HEK293 (cell line): ENCODE measurements around the gene C2orf49.

Experiments
- CTCF ChIA-PET: fragments of 350-600 bp; formaldehyde crosslinking; extraction: SDS; loops from one replicate; lab custom pipeline; 2021; ENCODE audit warnings: antibody characterized with exemption; lab: Yijun Ruan, JAX
- POLR2A ChIA-PET: fragments of 300-600 bp; formaldehyde crosslinking; extraction: SDS; loops from one replicate; lab custom pipeline; 2020; ENCODE audit warnings: antibody characterized with exemption, inconsistent platforms; lab: Yijun Ruan, JAX
- H3K27ac ChIP-seq: fragments of 200-500 bp; sonication (Bioruptor generic); 2 replicates; pipeline ENCODE4 v1.5.1; 2014; ENCODE audit warnings: low read depth, low read length, control low read depth, inconsistent platforms; ENCODE audit errors: extremely low read depth
- H3K36me3 ChIP-seq, 2 experiments: fragments of 200-500 bp in 1 of 2; sonication (Bioruptor generic) in 1 of 2; 1 replicate in 1 of 2; 2 replicates in 1 of 2; pipeline ENCODE4 v1.5.1; 2014 to 2017; ENCODE audit warnings: inconsistent platforms in 2 of 2, low read length in 2 of 2; ENCODE audit not compliant: control insufficient read depth in 2 of 2, insufficient read depth in 1 of 2
- H3K4me1 ChIP-seq: fragments of 200-500 bp; sonication (Bioruptor generic); 2 replicates; pipeline ENCODE4 v1.5.1; 2014; ENCODE audit warnings: mild to moderate bottlenecking, low read length, inconsistent platforms; ENCODE audit not compliant: control insufficient read depth, insufficient read depth
- H3K4me3 ChIP-seq: 2 replicates; pipeline ENCODE4 v1.5.1; 2011; ENCODE audit warnings: low read depth, mild to moderate bottlenecking, control low read depth, low read length, moderate library complexity
- H3K9me3 ChIP-seq: fragments of 200-500 bp; sonication (Bioruptor generic); 2 replicates; pipeline ENCODE4 v1.5.1; 2014; ENCODE audit warnings: low read depth, low read length, inconsistent platforms; ENCODE audit not compliant: control insufficient read depth, insufficient read depth
- GLIS2 ChIP-seq: fragments of 450-650 bp; formaldehyde crosslinking; IDR thresholded peaks from 2 replicates; pipeline ENCODE4 v1.5.1; 2016; ENCODE audit warnings: missing biosample characterization, missing genetic modification characterization
- KLF7 ChIP-seq: fragments of 450-650 bp; formaldehyde crosslinking; IDR thresholded peaks from 2 replicates; pipeline ENCODE4 v1.5.1; 2016; ENCODE audit warnings: missing biosample characterization, missing genetic modification characterization, borderline replicate concordance
- MZF1 ChIP-seq: fragments of 450-650 bp; formaldehyde crosslinking; IDR thresholded peaks from 2 replicates; pipeline ENCODE4 v1.5.1; 2017; ENCODE audit warnings: missing biosample characterization, missing genetic modification characterization, borderline replicate concordance
- OSR2 ChIP-seq: fragments of 450-650 bp; formaldehyde crosslinking; IDR thresholded peaks from 2 replicates; pipeline ENCODE4 v1.5.1; 2016; ENCODE audit warnings: missing biosample characterization, missing genetic modification characterization
- SP2 ChIP-seq: fragments of 450-650 bp; formaldehyde crosslinking; IDR thresholded peaks from 2 replicates; pipeline ENCODE4 v1.5.1; 2016; ENCODE audit warnings: missing biosample characterization, missing genetic modification characterization
- SP3 ChIP-seq: fragments of 450-650 bp; formaldehyde crosslinking; IDR thresholded peaks from 2 replicates; pipeline ENCODE4 v1.5.1; 2016; ENCODE audit warnings: missing biosample characterization, missing genetic modification characterization
- SP7 ChIP-seq: fragments of 450-650 bp; formaldehyde crosslinking; IDR thresholded peaks from 2 replicates; pipeline ENCODE4 v1.5.1; 2016; ENCODE audit warnings: missing biosample characterization, missing genetic modification characterization
- YY1 ChIP-seq: fragments of 450-650 bp; formaldehyde crosslinking; IDR thresholded peaks from 2 replicates; pipeline ENCODE4 v1.5.1; 2018; ENCODE audit warnings: missing biosample characterization, missing genetic modification characterization
- ZBTB21 ChIP-seq: fragments of 450-650 bp; formaldehyde crosslinking; IDR thresholded peaks from 2 replicates; pipeline ENCODE4 v1.5.1; 2017; ENCODE audit warnings: missing biosample characterization, missing genetic modification characterization
- ZNF2 ChIP-seq: fragments of 450-650 bp; formaldehyde crosslinking; IDR thresholded peaks from 2 replicates; pipeline ENCODE4 v1.5.1; 2016; ENCODE audit warnings: missing biosample characterization, missing genetic modification characterization
- ZNF311 ChIP-seq: fragments of 450-650 bp; formaldehyde crosslinking; IDR thresholded peaks from 2 replicates; pipeline ENCODE4 v1.5.1; 2017; ENCODE audit warnings: missing biosample characterization, missing genetic modification characterization, borderline replicate concordance
- ZNF335 ChIP-seq: fragments of 450-650 bp; formaldehyde crosslinking; conservative IDR thresholded peaks from 2 replicates; pipeline ENCODE4 v1.5.1; 2016; ENCODE audit warnings: missing biosample characterization, missing genetic modification characterization
- ZNF341 ChIP-seq: fragments of 450-650 bp; formaldehyde crosslinking; IDR thresholded peaks from 2 replicates; pipeline ENCODE4; 2016; ENCODE audit warnings: low read depth, missing biosample characterization, missing genetic modification characterization
- ZNF423 ChIP-seq: fragments of 450-650 bp; formaldehyde crosslinking; IDR thresholded peaks from 2 replicates; pipeline ENCODE4 v1.5.1; 2016; ENCODE audit warnings: missing biosample characterization, missing genetic modification characterization
- ZNF623 ChIP-seq: fragments of 450-650 bp; formaldehyde crosslinking; IDR thresholded peaks from 2 replicates; pipeline ENCODE4 v1.5.1; 2016; ENCODE audit warnings: missing biosample characterization, missing genetic modification characterization
- ZNF626 ChIP-seq: fragments of 450-650 bp; sonication (Bioruptor Pico); formaldehyde crosslinking; IDR thresholded peaks from 2 replicates; pipeline ENCODE4 v1.5.1; 2018; ENCODE audit warnings: missing biosample characterization, missing genetic modification characterization, inconsistent platforms
- ZNF830 ChIP-seq: fragments of 450-650 bp; IDR thresholded peaks from 2 replicates; pipeline ENCODE4 v1.5.0; 2018; ENCODE audit warnings: missing biosample characterization, missing genetic modification characterization, low read depth, mild to moderate bottlenecking, moderate library complexity
- TF ChIP-seq, protein P1 (sequence below): fragments of 450-650 bp; formaldehyde crosslinking; optimal IDR thresholded peaks from 2 replicates; pipeline ENCODE3; 2016; ENCODE audit warnings: missing biosample characterization, mild to moderate bottlenecking, missing genetic modification characterization
- TF ChIP-seq, protein P2 (sequence below): fragments of 450-650 bp; formaldehyde crosslinking; conservative IDR thresholded peaks from 2 replicates; pipeline ENCODE4 v1.5.1; 2016; ENCODE audit warnings: low read depth, missing biosample characterization, missing genetic modification characterization
- TF ChIP-seq, protein P3 (sequence below): fragments of 450-650 bp; formaldehyde crosslinking; IDR thresholded peaks from 2 replicates; pipeline ENCODE4 v1.5.1; 2016; ENCODE audit warnings: missing biosample characterization, missing genetic modification characterization
- TF ChIP-seq, protein P4 (sequence below): fragments of 450-650 bp; formaldehyde crosslinking; IDR thresholded peaks from 2 replicates; pipeline ENCODE4 v1.5.0; 2017; ENCODE audit warnings: missing biosample characterization, missing genetic modification characterization, borderline replicate concordance
- TF ChIP-seq, protein P5 (sequence below): fragments of 450-650 bp; formaldehyde crosslinking; IDR thresholded peaks from 2 replicates; pipeline ENCODE4 v1.5.1; 2016; ENCODE audit warnings: missing biosample characterization, missing genetic modification characterization

C2orf49 gene

DNA sequence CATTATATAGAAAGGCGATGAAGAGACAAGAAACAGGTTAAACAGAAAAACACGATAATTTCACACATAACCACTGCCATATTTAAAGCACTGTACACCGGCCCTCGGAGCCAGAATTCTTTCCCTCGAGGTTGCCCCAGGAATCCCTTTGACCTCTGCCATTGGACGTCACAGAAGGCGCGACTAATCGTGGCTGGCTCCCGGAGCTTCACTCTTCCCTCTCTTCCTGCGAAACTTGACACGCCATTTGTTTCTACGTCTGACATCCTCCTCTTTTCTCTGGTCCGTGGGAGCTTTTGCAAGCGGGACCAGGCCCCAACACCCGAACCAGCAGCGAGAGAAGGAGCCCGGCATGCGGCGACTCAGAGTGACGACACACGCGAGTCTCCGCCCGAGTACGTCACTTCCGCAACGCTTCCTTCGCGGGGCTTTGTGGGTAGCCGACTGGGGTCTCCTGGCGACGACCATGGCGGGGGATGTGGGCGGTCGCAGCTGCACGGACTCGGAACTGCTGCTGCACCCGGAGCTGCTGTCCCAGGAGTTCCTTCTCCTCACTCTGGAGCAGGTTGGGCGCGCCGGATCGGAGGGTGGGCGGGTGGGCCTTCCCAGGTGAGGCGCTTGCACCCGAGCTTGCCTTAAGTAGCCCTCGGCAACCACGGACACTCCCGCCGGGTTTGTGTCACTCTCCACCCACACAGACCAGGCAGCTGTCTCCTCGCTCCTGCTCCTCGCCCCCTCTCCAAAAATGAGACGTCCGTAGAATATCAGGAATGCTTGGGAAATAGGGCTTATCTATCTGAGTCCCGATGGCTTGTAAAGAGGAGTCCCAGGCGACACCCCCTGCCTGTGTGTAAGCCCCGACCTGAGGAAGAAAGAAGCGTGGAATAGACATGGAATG, at the start of gene C2orf49:
Gene C2orf49 (plus strand): TSS at position 419 of the 898 bp plus-strand sequence. CDS start 48 bp downstream, at position 467.
- Histone ChIP-seq H3K4me3 (peak within 1 kb of the TSS; percentile 89), H3K36me3 (peaks cover 27 to 49% of the 10 kb centered on the region in 2 experiments), H3K9me3 (no peaks in the 10 kb centered on the region), H3K27ac (peak within 1 kb of the TSS; percentile 99), H3K4me1 (peaks cover 2% of the 10 kb centered on the region; the same call in 1 of the 2 replicates)
- POLR2A ChIA-PET, result interaction anchor here (0.6 to 1.4 kb wide), 4 partner anchors 8 to 184 kb away, joined by 3 to 6 read pairs (median 4); partner anchors contain the start of gene TGFBRAP1
- CTCF ChIA-PET, result interaction anchor here (1.4 to 4.2 kb wide), 2 partner anchors 10 to 183 kb away, joined by 3 to 23 read pairs; no protein-coding TSS in a partner anchor
- TF ChIP-seq, protein P1, sequence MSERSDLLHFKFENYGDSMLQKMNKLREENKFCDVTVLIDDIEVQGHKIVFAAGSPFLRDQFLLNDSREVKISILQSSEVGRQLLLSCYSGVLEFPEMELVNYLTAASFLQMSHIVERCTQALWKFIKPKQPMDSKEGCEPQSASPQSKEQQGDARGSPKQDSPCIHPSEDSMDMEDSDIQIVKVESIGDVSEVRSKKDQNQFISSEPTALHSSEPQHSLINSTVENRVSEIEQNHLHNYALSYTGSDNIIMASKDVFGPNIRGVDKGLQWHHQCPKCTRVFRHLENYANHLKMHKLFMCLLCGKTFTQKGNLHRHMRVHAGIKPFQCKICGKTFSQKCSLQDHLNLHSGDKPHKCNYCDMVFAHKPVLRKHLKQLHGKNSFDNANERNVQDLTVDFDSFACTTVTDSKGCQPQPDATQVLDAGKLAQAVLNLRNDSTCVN, result peak; percentile 27
- TF ChIP-seq, protein P2, sequence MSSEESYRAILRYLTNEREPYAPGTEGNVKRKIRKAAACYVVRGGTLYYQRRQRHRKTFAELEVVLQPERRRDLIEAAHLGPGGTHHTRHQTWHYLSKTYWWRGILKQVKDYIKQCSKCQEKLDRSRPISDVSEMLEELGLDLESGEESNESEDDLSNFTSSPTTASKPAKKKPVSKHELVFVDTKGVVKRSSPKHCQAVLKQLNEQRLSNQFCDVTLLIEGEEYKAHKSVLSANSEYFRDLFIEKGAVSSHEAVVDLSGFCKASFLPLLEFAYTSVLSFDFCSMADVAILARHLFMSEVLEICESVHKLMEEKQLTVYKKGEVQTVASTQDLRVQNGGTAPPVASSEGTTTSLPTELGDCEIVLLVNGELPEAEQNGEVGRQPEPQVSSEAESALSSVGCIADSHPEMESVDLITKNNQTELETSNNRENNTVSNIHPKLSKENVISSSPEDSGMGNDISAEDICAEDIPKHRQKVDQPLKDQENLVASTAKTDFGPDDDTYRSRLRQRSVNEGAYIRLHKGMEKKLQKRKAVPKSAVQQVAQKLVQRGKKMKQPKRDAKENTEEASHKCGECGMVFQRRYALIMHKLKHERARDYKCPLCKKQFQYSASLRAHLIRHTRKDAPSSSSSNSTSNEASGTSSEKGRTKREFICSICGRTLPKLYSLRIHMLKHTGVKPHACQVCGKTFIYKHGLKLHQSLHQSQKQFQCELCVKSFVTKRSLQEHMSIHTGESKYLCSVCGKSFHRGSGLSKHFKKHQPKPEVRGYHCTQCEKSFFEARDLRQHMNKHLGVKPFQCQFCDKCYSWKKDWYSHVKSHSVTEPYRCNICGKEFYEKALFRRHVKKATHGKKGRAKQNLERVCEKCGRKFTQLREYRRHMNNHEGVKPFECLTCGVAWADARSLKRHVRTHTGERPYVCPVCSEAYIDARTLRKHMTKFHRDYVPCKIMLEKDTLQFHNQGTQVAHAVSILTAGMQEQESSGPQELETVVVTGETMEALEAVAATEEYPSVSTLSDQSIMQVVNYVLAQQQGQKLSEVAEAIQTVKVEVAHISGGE (tag by site-specific recombination), result peak; percentile 85
- TF ChIP-seq, protein P3, sequence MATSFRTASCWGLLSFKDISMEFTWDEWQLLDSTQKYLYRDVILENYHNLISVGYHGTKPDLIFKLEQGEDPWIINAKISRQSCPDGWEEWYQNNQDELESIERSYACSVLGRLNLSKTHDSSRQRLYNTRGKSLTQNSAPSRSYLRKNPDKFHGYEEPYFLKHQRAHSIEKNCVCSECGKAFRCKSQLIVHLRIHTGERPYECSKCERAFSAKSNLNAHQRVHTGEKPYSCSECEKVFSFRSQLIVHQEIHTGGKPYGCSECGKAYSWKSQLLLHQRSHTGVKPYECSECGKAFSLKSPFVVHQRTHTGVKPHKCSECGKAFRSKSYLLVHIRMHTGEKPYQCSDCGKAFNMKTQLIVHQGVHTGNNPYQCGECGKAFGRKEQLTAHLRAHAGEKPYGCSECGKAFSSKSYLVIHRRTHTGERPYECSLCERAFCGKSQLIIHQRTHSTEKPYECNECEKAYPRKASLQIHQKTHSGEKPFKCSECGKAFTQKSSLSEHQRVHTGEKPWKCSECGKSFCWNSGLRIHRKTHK (tag by site-specific recombination), result no peak
- no peak for TF ChIP-seq ZNF311 (tag by site-specific recombination)
- no peak for TF ChIP-seq OSR2 (tag by site-specific recombination)
- TF ChIP-seq ZNF423 (tag by site-specific recombination), result no peak
- TF ChIP-seq ZNF335 (tag by site-specific recombination), result peak; percentile 58; the same call in 1 of the 2 replicates
- TF ChIP-seq ZBTB21 (tag by site-specific recombination), result peak; percentile 93
- no peak for TF ChIP-seq ZNF623 (tag by site-specific recombination)
- TF ChIP-seq GLIS2, result peak; percentile 42
- TF ChIP-seq MZF1 (tag by site-specific recombination), result no peak
- peak; percentile 92 for TF ChIP-seq SP3
- TF ChIP-seq, protein P4, sequence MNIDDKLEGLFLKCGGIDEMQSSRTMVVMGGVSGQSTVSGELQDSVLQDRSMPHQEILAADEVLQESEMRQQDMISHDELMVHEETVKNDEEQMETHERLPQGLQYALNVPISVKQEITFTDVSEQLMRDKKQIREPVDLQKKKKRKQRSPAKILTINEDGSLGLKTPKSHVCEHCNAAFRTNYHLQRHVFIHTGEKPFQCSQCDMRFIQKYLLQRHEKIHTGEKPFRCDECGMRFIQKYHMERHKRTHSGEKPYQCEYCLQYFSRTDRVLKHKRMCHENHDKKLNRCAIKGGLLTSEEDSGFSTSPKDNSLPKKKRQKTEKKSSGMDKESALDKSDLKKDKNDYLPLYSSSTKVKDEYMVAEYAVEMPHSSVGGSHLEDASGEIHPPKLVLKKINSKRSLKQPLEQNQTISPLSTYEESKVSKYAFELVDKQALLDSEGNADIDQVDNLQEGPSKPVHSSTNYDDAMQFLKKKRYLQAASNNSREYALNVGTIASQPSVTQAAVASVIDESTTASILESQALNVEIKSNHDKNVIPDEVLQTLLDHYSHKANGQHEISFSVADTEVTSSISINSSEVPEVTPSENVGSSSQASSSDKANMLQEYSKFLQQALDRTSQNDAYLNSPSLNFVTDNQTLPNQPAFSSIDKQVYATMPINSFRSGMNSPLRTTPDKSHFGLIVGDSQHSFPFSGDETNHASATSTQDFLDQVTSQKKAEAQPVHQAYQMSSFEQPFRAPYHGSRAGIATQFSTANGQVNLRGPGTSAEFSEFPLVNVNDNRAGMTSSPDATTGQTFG (tag by site-specific recombination), result no peak
- peak; percentile 80 for TF ChIP-seq SP2 (tag by site-specific recombination)
- TF ChIP-seq ZNF2 (tag by site-specific recombination), result 0 out of 2 replicates have a peak, but pooled peaks have one; percentile 29
- TF ChIP-seq ZNF626, result no peak
- TF ChIP-seq, protein P5, sequence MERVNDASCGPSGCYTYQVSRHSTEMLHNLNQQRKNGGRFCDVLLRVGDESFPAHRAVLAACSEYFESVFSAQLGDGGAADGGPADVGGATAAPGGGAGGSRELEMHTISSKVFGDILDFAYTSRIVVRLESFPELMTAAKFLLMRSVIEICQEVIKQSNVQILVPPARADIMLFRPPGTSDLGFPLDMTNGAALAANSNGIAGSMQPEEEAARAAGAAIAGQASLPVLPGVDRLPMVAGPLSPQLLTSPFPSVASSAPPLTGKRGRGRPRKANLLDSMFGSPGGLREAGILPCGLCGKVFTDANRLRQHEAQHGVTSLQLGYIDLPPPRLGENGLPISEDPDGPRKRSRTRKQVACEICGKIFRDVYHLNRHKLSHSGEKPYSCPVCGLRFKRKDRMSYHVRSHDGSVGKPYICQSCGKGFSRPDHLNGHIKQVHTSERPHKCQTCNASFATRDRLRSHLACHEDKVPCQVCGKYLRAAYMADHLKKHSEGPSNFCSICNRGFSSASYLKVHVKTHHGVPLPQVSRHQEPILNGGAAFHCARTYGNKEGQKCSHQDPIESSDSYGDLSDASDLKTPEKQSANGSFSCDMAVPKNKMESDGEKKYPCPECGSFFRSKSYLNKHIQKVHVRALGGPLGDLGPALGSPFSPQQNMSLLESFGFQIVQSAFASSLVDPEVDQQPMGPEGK (tag by site-specific recombination), result 0 out of 2 replicates have a peak, but pooled peaks have one; percentile 26
- TF ChIP-seq ZNF830, result no peak
- TF ChIP-seq ZNF341 (tag by site-specific recombination), result no peak
- peak; percentile 53; the same call in 1 of the 2 replicates for TF ChIP-seq KLF7 (tag by site-specific recombination)
- TF ChIP-seq YY1 (tag by site-specific recombination), result peak; percentile 66
- TF ChIP-seq SP7 (tag by site-specific recombination), result peak; percentile 40; the same call in 1 of the 2 replicates
